Mesendoderm (in vitro differentiated cells): ENCODE results near the gene TRABD2B.

Experiments used
- DNase-seq: peaks from one replicate; pipeline ENCODE4 v3.0.0; 2013
- H2AK5ac ChIP-seq: 2 replicates; pipeline ENCODE4 v1.6.1; 2013; ENCODE audit warnings: low read length, inconsistent platforms
- H2BK120ac ChIP-seq: 2 replicates; pipeline ENCODE4 v1.6.1; 2013; ENCODE audit warnings: low read depth, mild to moderate bottlenecking, low read length, moderate library complexity, mixed read lengths
- H2BK15ac ChIP-seq: replicated peaks from 2 replicates; pipeline ENCODE4 v1.6.1; 2013; ENCODE audit warnings: low read depth, mild to moderate bottlenecking, moderate library complexity
- H2BK5ac ChIP-seq: 2 replicates; pipeline ENCODE4 v1.6.1; 2013; ENCODE audit warnings: low read length, inconsistent platforms
- H3K18ac ChIP-seq: 2 replicates; pipeline ENCODE4 v1.6.1; 2013; ENCODE audit warnings: mild to moderate bottlenecking, low read length, mixed read lengths
- H3K23ac ChIP-seq: one replicate; pipeline ENCODE4 v1.6.1; 2013; ENCODE audit warnings: low read length
- H3K27ac ChIP-seq: 2 replicates; pipeline ENCODE4 v1.5.1; 2013; ENCODE audit warnings: low read depth, mild to moderate bottlenecking, inconsistent platforms, low read length, moderate library complexity
- H3K27me3 ChIP-seq: 2 replicates; pipeline ENCODE4 v1.6.1; 2013; ENCODE audit warnings: low read length, control low read depth, mild to moderate bottlenecking, inconsistent platforms; ENCODE audit not compliant: insufficient read depth, poor library complexity
- H3K36me3 ChIP-seq: 2 replicates; pipeline ENCODE4 v1.6.1; 2013; ENCODE audit warnings: low read length, inconsistent platforms; ENCODE audit not compliant: control insufficient read depth, insufficient read depth
- H3K4ac ChIP-seq: one replicate; pipeline ENCODE4 v1.6.1; 2013; ENCODE audit warnings: low read depth, mild to moderate bottlenecking, low read length, moderate library complexity
- H3K4me1 ChIP-seq: 2 replicates; pipeline ENCODE4 v1.6.1; 2013; ENCODE audit warnings: low read depth, low read length, inconsistent platforms; ENCODE audit not compliant: control insufficient read depth
- H3K4me2 ChIP-seq: 2 replicates; pipeline ENCODE4 v1.6.1; 2013; ENCODE audit warnings: low read length
- H3K4me3 ChIP-seq: 2 replicates; pipeline ENCODE4 v1.5.1; 2013; ENCODE audit warnings: mild to moderate bottlenecking, low read length
- H3K56ac ChIP-seq: one replicate; pipeline ENCODE4 v1.6.1; 2013; ENCODE audit warnings: low read length
- H3K79me1 ChIP-seq: 2 replicates; pipeline ENCODE4 v1.6.1; 2013; ENCODE audit warnings: low read length, inconsistent platforms
- H3K79me2 ChIP-seq: 2 replicates; pipeline ENCODE4 v1.6.1; 2013; ENCODE audit warnings: mild to moderate bottlenecking, low read length; ENCODE audit not compliant: control insufficient read depth, insufficient read depth
- H3K9ac ChIP-seq: 2 replicates; pipeline ENCODE4 v1.6.1; 2013; ENCODE audit warnings: low read length, inconsistent platforms
- H4K5ac ChIP-seq: one replicate; pipeline ENCODE4 v1.6.1; 2013; ENCODE audit warnings: low read length
- H4K8ac ChIP-seq: one replicate; pipeline ENCODE4 v1.6.1; 2013; ENCODE audit warnings: low read depth, mild to moderate bottlenecking, control low read depth, low read length, moderate library complexity
- WGBS: extraction: QIAGEN DNeasy Blood & Tissue Kit; methylation state at CpG from one replicate; pipeline ENCODE4 v1.1.7; 2013; ENCODE audit warnings: low lambda C conversion rate, missing lambda C conversion rate; ENCODE audit not compliant: insufficient coverage; ENCODE audit errors: extremely low coverage; 5-methylcytosine and 5-hydroxymethylcytosine counted together

Gene TRABD2B

DNA sequence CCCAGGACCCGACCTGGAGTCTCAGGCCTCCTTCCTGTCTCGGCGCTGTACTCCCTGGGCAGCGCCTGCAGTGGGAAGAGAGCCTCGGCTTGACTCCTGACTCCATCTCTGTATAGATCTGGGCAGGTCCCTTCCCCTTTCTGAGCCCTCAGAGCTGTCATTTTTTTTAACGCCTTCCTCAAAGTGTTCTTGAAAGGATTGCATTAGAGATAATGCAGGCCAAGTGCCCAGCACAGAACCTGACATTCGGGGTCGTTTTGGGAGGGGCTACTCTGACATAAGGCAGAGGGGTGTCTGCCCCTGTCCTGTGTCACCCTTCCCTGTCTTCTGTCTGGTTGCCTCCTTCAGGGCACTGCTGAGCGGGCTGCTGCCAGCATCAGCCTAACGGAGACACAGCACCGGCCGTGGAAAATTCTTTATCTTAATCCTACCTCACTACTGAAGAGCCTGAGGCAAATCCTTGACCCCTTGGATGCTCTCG is 271.6 kb downstream of the TRABD2B start:
- no peaks in the 10 kb centered on the region for H3K79me1 ChIP-seq
- H2BK15ac ChIP-seq = no peak overlapping the region
- no peak overlapping the region for H2BK5ac ChIP-seq
- peaks cover 9% of the 10 kb centered on the region for H3K27me3 ChIP-seq
- H3K27ac ChIP-seq = no peak overlapping the region
- no peaks in the 10 kb centered on the region for H3K36me3 ChIP-seq
- no peak overlapping the region for H4K8ac ChIP-seq
- peak; percentile 35 for DNase-seq
- H3K4me2 ChIP-seq = peak overlapping the region; percentile 3
- no peak overlapping the region for H3K23ac ChIP-seq
- H2BK120ac ChIP-seq = no peak overlapping the region
- H3K4ac ChIP-seq = no peak overlapping the region
- no peaks in the 10 kb centered on the region for H3K4me1 ChIP-seq
- H3K18ac ChIP-seq = no peak overlapping the region
- WGBS = no CpG with 5 or more reads among the region's 13 CpGs
- no peaks in the 10 kb centered on the region for H3K79me2 ChIP-seq
- no peak overlapping the region for H3K4me3 ChIP-seq
- no peak overlapping the region for H4K5ac ChIP-seq
- no peak overlapping the region for H3K56ac ChIP-seq
- no peak overlapping the region for H3K9ac ChIP-seq
- no peak overlapping the region for H2AK5ac ChIP-seq

DNA sequence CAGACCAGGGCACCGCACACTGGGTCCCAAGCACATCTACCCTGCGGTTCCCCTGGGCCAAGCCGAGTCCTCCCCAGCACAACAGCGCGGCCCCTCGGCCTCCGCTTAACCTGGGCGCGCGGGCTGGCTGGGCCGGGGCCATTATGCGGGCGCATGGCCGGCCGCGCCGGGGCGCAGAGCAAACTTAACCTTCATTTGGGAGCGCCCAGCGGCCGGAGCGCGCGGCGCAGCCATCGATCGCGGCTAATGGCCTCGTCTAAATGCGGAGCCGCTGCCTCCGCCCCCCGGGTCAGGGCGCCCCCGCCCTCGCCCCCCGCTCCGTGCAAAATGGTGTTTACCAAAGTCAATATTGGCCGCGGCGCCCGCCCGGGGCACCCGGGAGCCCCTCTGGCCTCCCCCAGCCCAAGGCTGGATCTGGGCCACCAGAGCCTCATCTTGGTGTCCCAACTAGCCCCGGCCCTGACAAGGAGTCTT is 272.1 kb downstream of the TRABD2B start:
- H3K18ac ChIP-seq = no peak overlapping the region
- H3K4me1 ChIP-seq = no peaks in the 10 kb centered on the region
- no peaks in the 10 kb centered on the region for H3K79me2 ChIP-seq
- H3K27ac ChIP-seq = no peak overlapping the region
- H4K5ac ChIP-seq = no peak overlapping the region
- H3K4me3 ChIP-seq = no peak overlapping the region
- no peak overlapping the region for H2AK5ac ChIP-seq
- H3K9ac ChIP-seq = peak overlapping the region; percentile 43
- H3K36me3 ChIP-seq = no peaks in the 10 kb centered on the region
- H3K23ac ChIP-seq = no peak overlapping the region
- H2BK5ac ChIP-seq = no peak overlapping the region
- no peak overlapping the region for H3K4ac ChIP-seq
- H3K79me1 ChIP-seq = no peaks in the 10 kb centered on the region
- H3K27me3 ChIP-seq = peaks cover 9% of the 10 kb centered on the region
- WGBS = no CpG with 5 or more reads among the region's 45 CpGs
- H2BK15ac ChIP-seq = no peak overlapping the region
- H4K8ac ChIP-seq = no peak overlapping the region
- peak; percentile 69 for DNase-seq
- H3K4me2 ChIP-seq = peak overlapping the region; percentile 47
- H3K56ac ChIP-seq = peak overlapping the region; percentile 68
- H2BK120ac ChIP-seq = no peak overlapping the region

DNA sequence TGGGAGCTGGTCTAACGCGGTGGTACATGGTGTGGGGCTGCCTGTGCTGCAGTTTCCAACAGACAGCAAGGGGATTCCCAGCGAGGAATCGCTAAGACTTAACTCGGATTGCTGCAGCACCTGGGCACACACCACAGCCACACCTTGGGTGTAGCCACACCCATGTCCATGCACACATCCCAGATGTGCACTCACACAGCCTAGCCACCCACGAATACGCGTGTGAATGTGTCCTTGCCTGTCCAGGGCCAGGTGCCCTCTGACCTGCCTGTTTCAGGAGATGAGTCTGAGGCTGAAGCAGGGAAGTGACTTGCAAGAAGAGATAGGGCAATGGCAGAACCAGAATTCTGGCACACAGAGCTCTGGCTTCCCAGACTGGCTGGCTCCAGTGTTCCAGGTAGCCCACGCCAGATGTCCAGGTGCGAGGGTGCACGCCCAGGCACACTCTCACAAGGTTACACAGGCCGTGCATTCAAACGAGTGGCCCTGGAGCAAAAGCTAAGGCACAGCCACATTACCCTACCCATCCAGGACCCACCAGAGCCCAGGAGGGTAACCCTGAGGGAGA is 272.7 kb downstream of the TRABD2B start:
- Histone ChIP-seq H2BK120ac (no peak overlapping the region), H3K23ac (no peak overlapping the region), H3K27me3 (peaks cover 9% of the 10 kb centered on the region), H3K4ac (no peak overlapping the region), H3K79me2 (no peaks in the 10 kb centered on the region), H2BK15ac (no peak overlapping the region), H3K79me1 (no peaks in the 10 kb centered on the region), H3K9ac (peak overlapping the region; percentile 43), H3K27ac (no peak overlapping the region), H2BK5ac (no peak overlapping the region), H3K4me1 (no peaks in the 10 kb centered on the region), H3K18ac (no peak overlapping the region), H3K4me2 (peak overlapping the region; percentile 47), H4K5ac (no peak overlapping the region), H4K8ac (no peak overlapping the region), H2AK5ac (no peak overlapping the region), H3K56ac (peak overlapping the region; percentile 68), H3K4me3 (no peak overlapping the region), H3K36me3 (no peaks in the 10 kb centered on the region)
- DNase-seq = no peak
- no CpG with 5 or more reads among the region's 13 CpGs for WGBS

DNA sequence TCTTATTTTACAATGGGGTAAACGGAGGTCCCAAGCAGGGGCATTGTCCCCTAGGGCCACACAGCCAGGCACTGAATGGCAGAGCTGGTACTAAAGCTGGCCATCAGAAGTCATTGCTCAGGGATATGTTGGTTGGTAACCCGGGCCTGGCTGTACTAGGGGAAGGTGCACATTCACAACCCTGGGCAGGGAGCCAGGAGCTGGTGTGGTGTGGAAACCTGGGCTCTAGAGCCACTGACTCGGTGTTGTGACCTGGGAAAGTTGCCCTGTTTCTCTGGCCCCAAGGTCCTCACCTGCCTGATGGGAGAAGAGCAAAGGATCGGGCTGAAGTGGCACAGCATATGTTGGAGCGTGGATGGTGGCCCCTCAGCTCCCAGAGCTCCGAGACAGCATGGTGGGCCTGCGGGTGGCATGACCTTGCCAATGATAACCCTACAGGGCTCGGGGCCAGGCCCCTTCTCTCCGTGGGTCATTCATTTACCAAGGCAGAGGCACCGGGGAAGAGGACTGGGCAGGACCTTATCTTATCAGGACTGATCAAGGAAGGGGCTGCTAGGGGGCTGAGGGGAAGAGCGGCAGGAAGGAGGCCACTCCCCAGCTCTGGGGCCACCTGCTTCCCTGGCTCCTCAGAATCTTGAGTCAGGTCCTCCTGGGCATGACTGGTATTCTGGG is 274.1 kb downstream of the TRABD2B start:
- no peak overlapping the region for H3K56ac ChIP-seq
- H3K18ac ChIP-seq = no peak overlapping the region
- H3K36me3 ChIP-seq = no peaks in the 10 kb centered on the region
- no peak overlapping the region for H2BK120ac ChIP-seq
- H4K8ac ChIP-seq = no peak overlapping the region
- no peak overlapping the region for H2AK5ac ChIP-seq
- no peak overlapping the region for H3K4me3 ChIP-seq
- no peaks in the 10 kb centered on the region for H3K4me1 ChIP-seq
- H3K4ac ChIP-seq = no peak overlapping the region
- DNase-seq = no peak
- H3K79me2 ChIP-seq = no peaks in the 10 kb centered on the region
- no peak overlapping the region for H4K5ac ChIP-seq
- H3K27me3 ChIP-seq = peaks cover 9% of the 10 kb centered on the region
- no peak overlapping the region for H3K23ac ChIP-seq
- no peak overlapping the region for H3K9ac ChIP-seq
- WGBS = no CpG with 5 or more reads among the region's 11 CpGs
- no peak overlapping the region for H2BK5ac ChIP-seq
- no peak overlapping the region for H3K4me2 ChIP-seq
- H3K79me1 ChIP-seq = no peaks in the 10 kb centered on the region
- H2BK15ac ChIP-seq = no peak overlapping the region
- no peak overlapping the region for H3K27ac ChIP-seq

DNA sequence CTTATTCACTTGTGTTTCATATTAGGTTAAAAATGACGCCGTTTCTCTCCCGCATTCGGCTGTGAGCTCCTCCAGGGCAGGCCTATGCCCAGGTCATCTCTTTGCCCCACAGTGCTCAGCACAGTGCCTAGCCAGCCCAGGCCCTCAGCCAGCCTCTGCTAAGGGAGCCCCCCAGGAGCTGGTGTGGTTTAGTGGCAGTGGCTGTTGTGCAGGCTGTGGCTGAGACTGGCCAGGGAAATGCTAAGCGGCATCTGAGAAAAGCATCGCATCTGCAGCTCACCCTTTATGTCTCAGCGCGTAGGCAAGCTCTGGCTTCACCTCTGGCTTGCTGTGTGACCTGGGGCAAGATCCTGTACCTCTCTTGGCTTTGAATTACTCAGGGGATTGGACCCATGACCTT is 275.1 kb downstream of the TRABD2B start:
- no peak overlapping the region for H2BK15ac ChIP-seq
- H3K4me1 ChIP-seq = no peaks in the 10 kb centered on the region
- no peak overlapping the region for H4K8ac ChIP-seq
- H2BK5ac ChIP-seq = no peak overlapping the region
- no peaks in the 10 kb centered on the region for H3K36me3 ChIP-seq
- no peak overlapping the region for H3K27ac ChIP-seq
- no peaks in the 10 kb centered on the region for H3K79me2 ChIP-seq
- no peak overlapping the region for H3K4me2 ChIP-seq
- H2BK120ac ChIP-seq = no peak overlapping the region
- H2AK5ac ChIP-seq = no peak overlapping the region
- no peak for DNase-seq
- no peak overlapping the region for H3K18ac ChIP-seq
- no peaks in the 10 kb centered on the region for H3K79me1 ChIP-seq
- no peak overlapping the region for H3K23ac ChIP-seq
- WGBS = no CpG with 5 or more reads among the region's 8 CpGs
- H3K9ac ChIP-seq = no peak overlapping the region
- H3K4ac ChIP-seq = no peak overlapping the region
- no peak overlapping the region for H3K56ac ChIP-seq
- H3K4me3 ChIP-seq = no peak overlapping the region
- H4K5ac ChIP-seq = no peak overlapping the region
- H3K27me3 ChIP-seq = peaks cover 9% of the 10 kb centered on the region
